ENCODE measurements around the gene DCLK1.

DNA sequence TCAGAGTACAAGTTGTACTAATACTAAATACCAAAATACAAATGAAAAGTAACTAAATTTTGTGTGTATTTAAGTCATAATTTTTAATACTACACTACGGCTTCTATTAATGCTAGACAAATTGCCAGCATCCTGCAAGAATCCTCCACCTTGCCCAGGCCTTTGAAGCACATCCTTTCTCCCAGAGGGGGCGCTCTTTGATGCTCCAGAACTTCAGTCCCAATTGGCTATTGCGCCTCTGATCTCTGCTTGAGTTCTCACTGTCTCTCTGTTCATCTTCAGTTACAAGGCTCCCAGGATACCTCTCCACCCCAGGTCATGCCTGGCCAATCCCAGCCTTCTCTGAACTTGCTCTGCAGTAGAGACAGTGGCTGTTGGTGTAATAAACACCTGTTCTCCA lies 141.0 kb downstream of the DCLK1 start:
- no peak for TF ChIP-seq EZH2 (IDR thresholded peaks at IDR 0.05; ENCODE audit: borderline replicate concordance)
- TF ChIP-seq, protein P1, sequence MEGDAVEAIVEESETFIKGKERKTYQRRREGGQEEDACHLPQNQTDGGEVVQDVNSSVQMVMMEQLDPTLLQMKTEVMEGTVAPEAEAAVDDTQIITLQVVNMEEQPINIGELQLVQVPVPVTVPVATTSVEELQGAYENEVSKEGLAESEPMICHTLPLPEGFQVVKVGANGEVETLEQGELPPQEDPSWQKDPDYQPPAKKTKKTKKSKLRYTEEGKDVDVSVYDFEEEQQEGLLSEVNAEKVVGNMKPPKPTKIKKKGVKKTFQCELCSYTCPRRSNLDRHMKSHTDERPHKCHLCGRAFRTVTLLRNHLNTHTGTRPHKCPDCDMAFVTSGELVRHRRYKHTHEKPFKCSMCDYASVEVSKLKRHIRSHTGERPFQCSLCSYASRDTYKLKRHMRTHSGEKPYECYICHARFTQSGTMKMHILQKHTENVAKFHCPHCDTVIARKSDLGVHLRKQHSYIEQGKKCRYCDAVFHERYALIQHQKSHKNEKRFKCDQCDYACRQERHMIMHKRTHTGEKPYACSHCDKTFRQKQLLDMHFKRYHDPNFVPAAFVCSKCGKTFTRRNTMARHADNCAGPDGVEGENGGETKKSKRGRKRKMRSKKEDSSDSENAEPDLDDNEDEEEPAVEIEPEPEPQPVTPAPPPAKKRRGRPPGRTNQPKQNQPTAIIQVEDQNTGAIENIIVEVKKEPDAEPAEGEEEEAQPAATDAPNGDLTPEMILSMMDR (IDR thresholded peaks at IDR 0.05; ENCODE audit: poor library complexity) = no peak

All from hepatocyte (in vitro differentiated cells).